GM19397 (cell line): ENCODE results near the gene SOHLH2.

ENCODE experiments used
- ATAC-seq: cut with Tn5 transposase; IDR thresholded peaks from one replicate; pipeline ENCODE4 v1.9.1; 2021; ENCODE audit warnings: mild to moderate bottlenecking, moderate library complexity; ENCODE audit not compliant: unreplicated experiment

SOHLH2 gene

GRCh38 chr13:36190771-36191170 lies 23.6 kb downstream of the SOHLH2 start:
- no peak for ATAC-seq

GRCh38 chr13:36188441-36188840 lies 25.9 kb downstream of the SOHLH2 start:
- no peak for ATAC-seq

GRCh38 chr13:36183901-36184300 lies 30.5 kb downstream of the SOHLH2 start:
- ATAC-seq = no peak

GRCh38 chr13:36175621-36176020 lies 38.7 kb downstream of the SOHLH2 start:
- no peak for ATAC-seq

- ATAC-seq = no peak
Observed at GRCh38 chr13:36174923-36175322, 39.4 kb downstream of the SOHLH2 start.

- no peak for ATAC-seq
Observed at GRCh38 chr13:36173571-36174322, 40.6 kb downstream of the SOHLH2 start.

GRCh38 chr13:36166046-36166445 lies 48.3 kb downstream of the SOHLH2 start:
- ATAC-seq = no peak

- no peak for ATAC-seq
Observed at GRCh38 chr13:36163809-36164308, 50.5 kb downstream of the SOHLH2 start.

- ATAC-seq = no peak
Observed at GRCh38 chr13:36163286-36163685, 51.1 kb downstream of the SOHLH2 start.

GRCh38 chr13:36160297-36160696 lies 54.1 kb downstream of the SOHLH2 start:
- ATAC-seq = no peak

- ATAC-seq = no peak
Observed at GRCh38 chr13:36158611-36159010, 55.7 kb downstream of the SOHLH2 start.

- no peak for ATAC-seq
Observed at GRCh38 chr13:36157480-36157879, 56.9 kb downstream of the SOHLH2 start.

GRCh38 chr13:36154567-36155291 lies 59.6 kb downstream of the SOHLH2 start:
- no peak for ATAC-seq

- ATAC-seq = no peak
Observed at GRCh38 chr13:36151591-36151990, 62.8 kb downstream of the SOHLH2 start.

GRCh38 chr13:36148446-36148845 lies 65.9 kb downstream of the SOHLH2 start:
- ATAC-seq = no peak

GRCh38 chr13:36147330-36147729 lies 67.0 kb downstream of the SOHLH2 start:
- no peak for ATAC-seq

GRCh38 chr13:36146511-36147269 lies 67.7 kb downstream of the SOHLH2 start:
- no peak for ATAC-seq

- no peak for ATAC-seq
Observed at GRCh38 chr13:36143738-36144137, 70.6 kb downstream of the SOHLH2 start.

GRCh38 chr13:36142735-36143134 lies 71.6 kb downstream of the SOHLH2 start:
- no peak for ATAC-seq

GRCh38 chr13:36135876-36136275 lies 78.5 kb downstream of the SOHLH2 start:
- no peak for ATAC-seq

- no peak for ATAC-seq
Observed at GRCh38 chr13:36134632-36135031, 79.7 kb downstream of the SOHLH2 start.
